ENCODE data around the gene DNAJB8. TPM values are rescaled to one million over a fixed set of nuclear protein-coding genes. Genes with fewer than 3 reads are reported as not detected.
A peak's percentile ranks its signal among the peaks of the same experiment; 100 is the strongest.

DNAJB8 gene
- total RNA-seq, 1 donor from 2014 or later, result not detected

DNA sequence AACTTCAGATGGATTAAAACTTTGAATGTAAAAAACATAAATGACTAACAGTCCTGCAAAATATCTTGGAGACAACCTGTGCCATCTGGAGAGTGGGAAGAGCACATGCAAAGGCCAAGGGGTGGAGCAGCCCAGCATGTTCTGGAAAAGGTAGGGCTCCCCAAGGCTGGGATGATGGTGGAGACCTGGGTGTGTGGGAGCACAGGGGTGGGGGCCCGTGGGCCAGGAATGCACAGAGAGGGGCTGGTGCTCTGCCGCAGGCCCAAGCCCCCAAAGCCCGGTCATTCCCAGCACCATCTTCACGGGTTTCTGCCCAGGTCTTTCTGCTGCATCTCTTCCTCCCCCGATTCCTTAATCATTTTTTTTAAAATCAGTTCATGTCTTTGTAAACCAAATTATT is 36.0 kb upstream of the DNAJB8 start:
- peak; percentile 51 for DNase-seq (ENCODE audit: extremely low spot score, unreplicated experiment)
- peaks cover 24% of the 10 kb centered on the region for H3K27me3 Mint-ChIP-seq (ENCODE audit: unreplicated experiment)
- no peaks in the 10 kb centered on the region for H3K36me3 Mint-ChIP-seq (ENCODE audit: unreplicated experiment)
- H3K4me1 Mint-ChIP-seq (ENCODE audit: unreplicated experiment), result peaks cover 3% of the 10 kb centered on the region
- TF ChIP-seq, protein P1, sequence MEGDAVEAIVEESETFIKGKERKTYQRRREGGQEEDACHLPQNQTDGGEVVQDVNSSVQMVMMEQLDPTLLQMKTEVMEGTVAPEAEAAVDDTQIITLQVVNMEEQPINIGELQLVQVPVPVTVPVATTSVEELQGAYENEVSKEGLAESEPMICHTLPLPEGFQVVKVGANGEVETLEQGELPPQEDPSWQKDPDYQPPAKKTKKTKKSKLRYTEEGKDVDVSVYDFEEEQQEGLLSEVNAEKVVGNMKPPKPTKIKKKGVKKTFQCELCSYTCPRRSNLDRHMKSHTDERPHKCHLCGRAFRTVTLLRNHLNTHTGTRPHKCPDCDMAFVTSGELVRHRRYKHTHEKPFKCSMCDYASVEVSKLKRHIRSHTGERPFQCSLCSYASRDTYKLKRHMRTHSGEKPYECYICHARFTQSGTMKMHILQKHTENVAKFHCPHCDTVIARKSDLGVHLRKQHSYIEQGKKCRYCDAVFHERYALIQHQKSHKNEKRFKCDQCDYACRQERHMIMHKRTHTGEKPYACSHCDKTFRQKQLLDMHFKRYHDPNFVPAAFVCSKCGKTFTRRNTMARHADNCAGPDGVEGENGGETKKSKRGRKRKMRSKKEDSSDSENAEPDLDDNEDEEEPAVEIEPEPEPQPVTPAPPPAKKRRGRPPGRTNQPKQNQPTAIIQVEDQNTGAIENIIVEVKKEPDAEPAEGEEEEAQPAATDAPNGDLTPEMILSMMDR (IDR thresholded peaks at IDR 0.05), result no peak
- H3K9me3 Mint-ChIP-seq (ENCODE audit: unreplicated experiment), result no peaks in the 10 kb centered on the region
- no peak overlapping the region for H3K4me3 Mint-ChIP-seq (ENCODE audit: unreplicated experiment)
- H3K27ac Mint-ChIP-seq (ENCODE audit: unreplicated experiment), result no peak overlapping the region

DNA sequence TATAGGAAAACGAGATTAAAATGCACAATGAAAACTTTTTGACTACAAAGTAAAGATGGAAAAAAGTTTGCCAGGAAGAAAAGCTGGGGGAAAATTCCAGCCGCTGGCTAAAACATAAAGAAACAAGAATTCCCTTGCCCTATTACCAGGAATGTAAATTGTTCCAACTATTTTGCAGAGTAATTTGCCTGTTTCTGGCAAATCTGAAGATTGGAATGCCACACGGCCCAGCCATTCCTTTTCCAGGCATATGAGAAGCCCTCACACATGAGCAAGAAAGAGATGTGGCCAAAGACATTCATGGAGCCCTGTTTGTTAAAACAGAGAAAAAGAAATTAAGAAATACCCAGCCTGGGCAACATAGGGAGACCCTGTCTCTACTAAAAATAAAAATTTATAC is 34.7 kb upstream of the DNAJB8 start:
- Mint-ChIP-seq H3K9me3 (ENCODE audit: unreplicated experiment) (no peaks in the 10 kb centered on the region), H3K4me1 (ENCODE audit: unreplicated experiment) (peaks cover 7% of the 10 kb centered on the region), H3K27me3 (ENCODE audit: unreplicated experiment) (peaks cover 16% of the 10 kb centered on the region), H3K27ac (ENCODE audit: unreplicated experiment) (no peak overlapping the region), H3K36me3 (ENCODE audit: unreplicated experiment) (no peaks in the 10 kb centered on the region), H3K4me3 (ENCODE audit: unreplicated experiment) (no peak overlapping the region)
- TF ChIP-seq, protein P1 (IDR thresholded peaks at IDR 0.05), result no peak
- peak; percentile 32 for DNase-seq (ENCODE audit: extremely low spot score, unreplicated experiment)

- Mint-ChIP-seq H3K27ac (ENCODE audit: unreplicated experiment) (no peak overlapping the region), H3K4me3 (ENCODE audit: unreplicated experiment) (no peak overlapping the region), H3K27me3 (ENCODE audit: unreplicated experiment) (peaks cover 17% of the 10 kb centered on the region), H3K4me1 (ENCODE audit: unreplicated experiment) (peaks cover 7% of the 10 kb centered on the region), H3K9me3 (ENCODE audit: unreplicated experiment) (no peaks in the 10 kb centered on the region), H3K36me3 (ENCODE audit: unreplicated experiment) (no peaks in the 10 kb centered on the region)
- DNase-seq (ENCODE audit: extremely low spot score, unreplicated experiment), result peak; percentile 51
- TF ChIP-seq, protein P1 (IDR thresholded peaks at IDR 0.05), result no peak
Observed at GRCh38 chr3:128500556-128500955, 33.9 kb upstream of the DNAJB8 start.

- Mint-ChIP-seq H3K4me1 (ENCODE audit: unreplicated experiment) (peaks cover 7% of the 10 kb centered on the region), H3K27me3 (ENCODE audit: unreplicated experiment) (peaks cover 22% of the 10 kb centered on the region), H3K9me3 (ENCODE audit: unreplicated experiment) (no peaks in the 10 kb centered on the region), H3K27ac (ENCODE audit: unreplicated experiment) (no peak overlapping the region), H3K36me3 (ENCODE audit: unreplicated experiment) (no peaks in the 10 kb centered on the region), H3K4me3 (ENCODE audit: unreplicated experiment) (no peak overlapping the region)
- no peak for DNase-seq (ENCODE audit: extremely low spot score, unreplicated experiment)
- TF ChIP-seq, protein P1 (IDR thresholded peaks at IDR 0.05), result no peak
Observed at GRCh38 chr3:128499724-128500275, 33.1 kb upstream of the DNAJB8 start.

DNA sequence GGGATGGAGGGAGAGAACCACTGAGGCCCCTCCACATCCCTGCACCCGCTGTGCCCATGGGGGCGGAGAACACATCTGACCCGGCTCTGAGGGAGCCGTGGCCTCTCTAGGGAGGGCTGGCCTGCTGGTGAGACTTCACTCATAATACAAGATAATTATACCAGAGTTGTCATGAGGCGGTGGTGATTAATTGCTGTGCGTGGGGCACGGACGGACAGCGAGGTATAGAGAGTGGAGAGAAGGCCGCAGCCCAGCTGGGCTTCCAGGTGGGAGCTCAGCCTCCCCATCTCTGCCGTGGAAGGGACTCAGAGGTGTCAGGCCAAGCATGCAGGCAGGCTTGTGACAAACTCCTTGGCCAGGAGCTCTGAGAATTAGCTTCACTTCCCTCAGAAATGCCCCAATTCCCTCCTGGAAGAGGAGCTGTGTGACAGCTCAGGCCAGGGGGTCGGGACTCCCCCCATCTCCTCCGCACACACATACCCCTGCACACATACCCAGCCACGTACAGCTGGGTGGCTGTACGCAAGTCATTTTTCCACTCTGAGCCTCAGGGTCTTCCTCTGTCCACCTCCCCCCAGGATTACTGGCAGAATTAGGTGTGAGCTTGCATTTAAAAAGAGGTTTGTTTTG is 32.3 kb upstream of the DNAJB8 start:
- peak; percentile 71 for DNase-seq (ENCODE audit: extremely low spot score, unreplicated experiment)
- peaks cover 27% of the 10 kb centered on the region for H3K27me3 Mint-ChIP-seq (ENCODE audit: unreplicated experiment)

More for the DNA sequence above, 32.3 kb upstream of the DNAJB8 start:
- Mint-ChIP-seq H3K4me1 (ENCODE audit: unreplicated experiment) (peaks cover 7% of the 10 kb centered on the region), H3K9me3 (ENCODE audit: unreplicated experiment) (no peaks in the 10 kb centered on the region), H3K36me3 (ENCODE audit: unreplicated experiment) (no peaks in the 10 kb centered on the region), H3K27ac (ENCODE audit: unreplicated experiment) (no peak overlapping the region), H3K4me3 (ENCODE audit: unreplicated experiment) (peak overlapping the region; percentile 17)
- TF ChIP-seq, protein P1 (IDR thresholded peaks at IDR 0.05), result no peak
